SK-N-SH (cell line): ENCODE data around the gene SPINT4.
"Not testable (repeated sequence)": the region's sequence is repeated elsewhere in the genome, so short reads cannot be mapped to it uniquely, and the experiment has no call there.

ENCODE experiments used
- CTCF ChIP-seq: fragments of 200-600 bp; sonication (generic); IDR thresholded peaks from 2 replicates; pipeline ENCODE4 v1.6.1; 2017; ENCODE audit warnings: antibody characterized with exemption, mild to moderate bottlenecking, moderate library complexity
- ELF1 ChIP-seq: IDR thresholded peaks from 2 replicates; pipeline ENCODE4 v1.4.0; 2012
- EP300 ChIP-seq, 2 experiments: IDR thresholded peaks; 2 replicates each; pipeline versions ENCODE4 v1.4.0 to v1.6.1; 2012; ENCODE audit warnings: borderline replicate concordance in 1 of 2, low read depth in 1 of 2, low read length in 1 of 2
- EZH2phosphoT487 ChIP-seq: fragments of 200-600 bp; sonication (generic); IDR thresholded peaks from 2 replicates; pipeline ENCODE4 v1.6.1; 2017; ENCODE audit warnings: low read depth, mixed run types, mild to moderate bottlenecking, antibody characterized with exemption, moderate library complexity, borderline replicate concordance
- GABPA ChIP-seq: IDR thresholded peaks from 2 replicates; pipeline ENCODE4 v1.4.0; 2012; ENCODE audit warnings: low read depth, mild to moderate bottlenecking
- MAX ChIP-seq: IDR thresholded peaks from 2 replicates; pipeline ENCODE4 v1.4.0; 2012; ENCODE audit warnings: low read depth
- POLR2AphosphoS5 ChIP-seq: IDR thresholded peaks from 2 replicates; pipeline ENCODE4 v1.6.1; 2012; ENCODE audit warnings: low read depth, low read length
- RXRA ChIP-seq: IDR thresholded peaks from 2 replicates; pipeline ENCODE4 v1.4.0; 2012; ENCODE audit warnings: low read depth, mild to moderate bottlenecking, borderline replicate concordance
- TAF1 ChIP-seq: IDR thresholded peaks from 2 replicates; pipeline ENCODE4 v1.6.1; 2012; ENCODE audit warnings: low read depth, mild to moderate bottlenecking, low read length, moderate library complexity, borderline replicate concordance
- TCF12 ChIP-seq: IDR thresholded peaks from 2 replicates; pipeline ENCODE4 v1.4.0; 2012
- TEAD4 ChIP-seq: IDR thresholded peaks from 2 replicates; pipeline ENCODE4 v1.4.0; 2012; ENCODE audit warnings: mild to moderate bottlenecking, borderline replicate concordance; ENCODE audit not compliant: insufficient read depth
- USF2 ChIP-seq: fragments of 150-350 bp; IDR thresholded peaks from 2 replicates; pipeline ENCODE4 v1.6.1; 2017; ENCODE audit warnings: antibody characterized with exemption, low read length, low read depth, borderline replicate concordance

- not testable (repeated sequence) for TF ChIP-seq CTCF; TCF12; GABPA; RXRA; POLR2AphosphoS5; MAX; EZH2phosphoT487; ELF1; USF2; TAF1; EP300 (IDR thresholded peaks at IDR 0.05; ENCODE audit: borderline replicate concordance in 1 of 2, low read depth in 1 of 2, low read length in 1 of 2); TEAD4
Measured at GRCh38 chr20:45693346-45693745, 28.8 kb upstream of the SPINT4 start.
